AG04449 (cell line): ENCODE data around the gene PAFAH1B2.

ENCODE experiments used
- CTCF ChIA-PET: fragments of 350-600 bp; formaldehyde crosslinking; extraction: SDS; loops from one replicate; lab custom pipeline; 2021; ENCODE audit warnings: antibody characterized with exemption; lab: Yijun Ruan, JAX
- POLR2A ChIA-PET: fragments of 400-600, 350-600 bp; formaldehyde crosslinking; extraction: SDS; loops from one replicate; lab custom pipeline; 2020; ENCODE audit warnings: antibody characterized with exemption, inconsistent platforms; lab: Yijun Ruan, JAX
- DNase-seq: peaks from one replicate; pipeline ENCODE4 v3.0.0-alpha.2; 2010; ENCODE audit warnings: low read depth, low spot score
- H3K4me3 ChIP-seq: 2 replicates; pipeline ENCODE4 v1.5.1; 2011; ENCODE audit warnings: low read depth, mild to moderate bottlenecking, control low read depth, low read length
- TF ChIP-seq, protein P1 (sequence below): IDR thresholded peaks from one replicate; pipeline ENCODE4 v1.5.1; 2011; ENCODE audit warnings: mild to moderate bottlenecking, moderate library complexity, low read length, control low read depth, inconsistent platforms; ENCODE audit not compliant: insufficient read depth; ENCODE audit errors: missing control alignments

The PAFAH1B2 gene

DNA sequence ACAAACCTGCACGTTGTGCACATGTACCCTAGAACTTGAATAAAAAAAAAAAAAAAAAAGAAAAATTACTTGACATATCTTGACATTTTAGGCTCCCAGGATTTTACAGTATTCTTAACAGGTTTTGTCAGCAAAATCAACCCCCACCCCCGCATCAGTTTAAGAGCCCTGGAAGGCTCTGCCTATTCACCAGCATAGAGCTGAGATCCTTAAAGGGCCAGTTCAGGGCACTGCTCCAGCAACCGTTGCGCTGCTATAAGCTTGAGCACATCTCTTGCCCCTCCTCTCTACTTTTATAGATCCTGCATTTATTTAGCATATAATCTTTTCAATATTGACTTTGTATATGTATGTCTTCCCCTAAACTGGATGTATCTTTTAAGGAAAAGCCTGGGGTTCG is 697 bp upstream of the PAFAH1B2 start:
- H3K4me3 ChIP-seq: peak overlapping the region; percentile 89
- TF ChIP-seq, protein P1, sequence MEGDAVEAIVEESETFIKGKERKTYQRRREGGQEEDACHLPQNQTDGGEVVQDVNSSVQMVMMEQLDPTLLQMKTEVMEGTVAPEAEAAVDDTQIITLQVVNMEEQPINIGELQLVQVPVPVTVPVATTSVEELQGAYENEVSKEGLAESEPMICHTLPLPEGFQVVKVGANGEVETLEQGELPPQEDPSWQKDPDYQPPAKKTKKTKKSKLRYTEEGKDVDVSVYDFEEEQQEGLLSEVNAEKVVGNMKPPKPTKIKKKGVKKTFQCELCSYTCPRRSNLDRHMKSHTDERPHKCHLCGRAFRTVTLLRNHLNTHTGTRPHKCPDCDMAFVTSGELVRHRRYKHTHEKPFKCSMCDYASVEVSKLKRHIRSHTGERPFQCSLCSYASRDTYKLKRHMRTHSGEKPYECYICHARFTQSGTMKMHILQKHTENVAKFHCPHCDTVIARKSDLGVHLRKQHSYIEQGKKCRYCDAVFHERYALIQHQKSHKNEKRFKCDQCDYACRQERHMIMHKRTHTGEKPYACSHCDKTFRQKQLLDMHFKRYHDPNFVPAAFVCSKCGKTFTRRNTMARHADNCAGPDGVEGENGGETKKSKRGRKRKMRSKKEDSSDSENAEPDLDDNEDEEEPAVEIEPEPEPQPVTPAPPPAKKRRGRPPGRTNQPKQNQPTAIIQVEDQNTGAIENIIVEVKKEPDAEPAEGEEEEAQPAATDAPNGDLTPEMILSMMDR: no peak
- ChIA-PET CTCF (interaction anchor here (1.2 to 2.6 kb wide), 2 partner anchors 9 to 83 kb away, joined by 3 to 11 read pairs; no protein-coding TSS in a partner anchor), POLR2A (interaction anchor here (0.6 to 2.9 kb wide), 5 partner anchors 36 to 352 kb away, joined by 3 to 19 read pairs (median 4); partner anchors contain the start of genes APOA5 and SIDT2)
- DNase-seq: no peak

GRCh38 chr11:117144477-117145392 is 648 bp downstream of the PAFAH1B2 start:
- TF ChIP-seq, protein P1: no peak
- POLR2A ChIA-PET: interaction anchor here (0.6 to 2.9 kb wide), 9 partner anchors 22 to 77 kb away, joined by 3 to 19 read pairs (median 4); partner anchors contain the start of genes SIDT2 and TAGLN
- no peak for DNase-seq
- CTCF ChIA-PET: interaction anchor here (0.6 to 3.1 kb wide), 12 partner anchors 10 to 358 kb away, joined by 3 to 13 read pairs (median 6); partner anchors contain the start of genes APOA1, APOA5 and SIDT2
- peak overlapping the region; percentile 89 for H3K4me3 ChIP-seq

DNA sequence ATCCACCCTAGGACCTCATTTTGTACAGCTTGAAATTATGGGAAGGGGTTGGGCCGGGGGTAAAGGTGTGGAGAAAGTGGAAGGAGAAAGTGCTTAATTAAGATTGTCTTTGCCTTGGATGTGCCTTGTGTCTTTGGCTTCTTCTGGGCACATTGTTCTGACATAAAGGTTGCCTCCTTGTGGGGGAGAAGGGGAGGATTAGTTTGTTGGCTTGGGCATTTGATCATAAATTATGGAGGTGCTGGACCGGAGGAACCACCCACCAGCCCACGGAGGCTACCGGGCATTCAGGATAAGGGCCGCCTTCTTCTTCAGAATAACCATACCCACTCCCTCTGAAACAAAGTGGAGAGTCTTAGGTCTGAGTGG is 1.3 kb downstream of the PAFAH1B2 start:
- H3K4me3 ChIP-seq: peak overlapping the region; percentile 89
- DNase-seq: no peak
- POLR2A ChIA-PET: interaction anchor here (0.6 to 2.9 kb wide), 5 partner anchors 21 to 77 kb away, joined by 3 to 19 read pairs (median 4); partner anchors contain the start of gene SIDT2
- CTCF ChIA-PET: interaction anchor here (0.6 to 3.1 kb wide), 11 partner anchors 9 to 358 kb away, joined by 3 to 13 read pairs (median 6); partner anchors contain the start of genes APOA1, APOA5 and SIDT2
- TF ChIP-seq, protein P1: peak; percentile 20

DNA sequence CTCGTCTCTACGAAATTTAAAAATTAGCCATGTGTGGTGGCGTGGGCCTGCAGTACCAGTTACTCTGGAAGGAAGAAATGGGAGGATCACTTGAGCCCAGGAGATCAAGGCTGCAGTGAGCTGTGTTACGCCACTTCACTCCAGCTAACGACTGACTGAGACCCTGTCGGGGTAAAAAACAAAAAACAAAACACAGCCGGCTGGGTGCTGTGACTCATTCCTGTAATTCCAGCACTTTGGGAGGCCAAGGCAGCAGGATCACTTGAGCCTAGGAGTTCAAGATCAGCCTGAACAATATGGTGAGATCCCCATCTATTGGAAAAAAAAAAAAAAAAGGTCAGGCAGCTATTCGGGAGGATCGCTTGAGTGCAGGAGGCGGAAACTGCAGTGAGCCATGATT is 2.4 kb downstream of the PAFAH1B2 start:
- DNase-seq: no peak
- ChIA-PET POLR2A (interaction anchor here (0.6 to 2.2 kb wide), 5 partner anchors 14 to 409 kb away, joined by 3 to 6 read pairs (median 3); no protein-coding TSS in a partner anchor), CTCF (interaction anchor here (0.8 to 3.4 kb wide), 8 partner anchors 8 to 360 kb away, joined by 3 to 16 read pairs (median 4); partner anchors contain the start of gene PCSK7)
- H3K4me3 ChIP-seq: peak overlapping the region; percentile 10; the same call in 1 of the 2 replicates
- TF ChIP-seq, protein P1: no peak

GRCh38 chr11:117152066-117152465 is 8.0 kb downstream of the PAFAH1B2 start:
- TF ChIP-seq, protein P1: no peak
- DNase-seq: no peak
- POLR2A ChIA-PET: no interaction called here
- no peak overlapping the region for H3K4me3 ChIP-seq
- CTCF ChIA-PET: interaction anchor here (1.1 to 1.2 kb wide), 2 partner anchors 13 to 316 kb away, joined by 3 read pairs; no protein-coding TSS in a partner anchor
